ENCODE data around the gene TAGLN2. TPM values are rescaled to one million over a fixed set of nuclear protein-coding genes. Genes with fewer than 3 reads are reported as not detected.
A peak's percentile ranks its signal among the peaks of the same experiment; 100 is the strongest.

Gene TAGLN2
- total RNA-seq, 1 donor from 2014 or later, result 3.9 TPM

DNA sequence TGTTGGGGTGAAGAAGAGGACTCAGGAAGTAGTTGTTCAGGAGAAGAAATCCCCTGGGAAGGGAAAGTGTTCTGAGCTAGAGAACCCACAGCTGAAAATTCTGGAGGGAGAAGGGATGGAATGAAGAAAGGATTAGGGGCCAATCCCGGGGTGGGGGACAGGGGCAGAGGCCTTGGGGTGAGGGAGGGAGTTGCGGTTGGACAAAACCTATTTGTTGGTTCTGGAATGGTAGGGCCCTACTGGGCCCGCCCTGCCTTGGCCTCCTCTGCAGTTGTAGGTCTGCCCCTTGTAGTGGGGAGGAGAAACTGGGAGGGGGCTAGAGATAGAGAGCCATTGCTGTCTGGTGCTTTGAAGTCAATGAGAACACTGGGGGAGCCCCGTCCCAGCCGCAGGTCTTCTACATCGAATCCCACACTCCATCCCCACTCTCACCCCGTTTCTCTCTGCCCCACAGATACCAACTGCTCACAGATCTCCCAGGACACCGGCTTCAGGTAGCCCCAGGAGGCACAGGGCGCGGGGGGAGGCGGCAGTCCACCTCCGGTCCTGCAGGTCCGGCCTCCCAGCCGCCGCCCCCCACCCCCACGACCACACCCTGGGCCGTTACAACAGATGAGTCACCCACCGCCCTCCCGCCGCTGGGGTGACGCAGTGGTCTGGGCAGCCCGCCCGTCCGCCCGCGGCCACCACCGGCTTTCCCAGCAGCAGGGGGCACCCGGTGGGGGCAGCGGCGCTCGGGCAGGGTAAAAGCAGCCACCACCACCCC is 1.1 kb downstream of the TAGLN2 start:
- H3K4me3 ChIP-seq, result peak overlapping the region; percentile 50
- peaks cover 6% of the 10 kb centered on the region for H3K27me3 Mint-ChIP-seq (ENCODE audit: insufficient read depth, low read depth)
- H3K9ac ChIP-seq, result no peak overlapping the region
- H3K36me3 ChIP-seq, result no peaks in the 10 kb centered on the region
- H3K9me3 ChIP-seq (ENCODE audit: low read depth), result no peaks in the 10 kb centered on the region
- no peaks in the 10 kb centered on the region for H3K9me3 Mint-ChIP-seq
- H3K4me3 Mint-ChIP-seq, result peak overlapping the region; percentile 90
- no peaks in the 10 kb centered on the region for H3K79me2 ChIP-seq (ENCODE audit: low read depth)
- peak overlapping the region; percentile 18 for H3K27ac Mint-ChIP-seq
- H3K4me1 ChIP-seq, result peaks cover 15% of the 10 kb centered on the region
- TF ChIP-seq EZH2phosphoT487 (IDR thresholded peaks at IDR 0.05) (no peak), EZH2 (IDR thresholded peaks at IDR 0.05) (no peak)
- TF ChIP-seq, protein P1, sequence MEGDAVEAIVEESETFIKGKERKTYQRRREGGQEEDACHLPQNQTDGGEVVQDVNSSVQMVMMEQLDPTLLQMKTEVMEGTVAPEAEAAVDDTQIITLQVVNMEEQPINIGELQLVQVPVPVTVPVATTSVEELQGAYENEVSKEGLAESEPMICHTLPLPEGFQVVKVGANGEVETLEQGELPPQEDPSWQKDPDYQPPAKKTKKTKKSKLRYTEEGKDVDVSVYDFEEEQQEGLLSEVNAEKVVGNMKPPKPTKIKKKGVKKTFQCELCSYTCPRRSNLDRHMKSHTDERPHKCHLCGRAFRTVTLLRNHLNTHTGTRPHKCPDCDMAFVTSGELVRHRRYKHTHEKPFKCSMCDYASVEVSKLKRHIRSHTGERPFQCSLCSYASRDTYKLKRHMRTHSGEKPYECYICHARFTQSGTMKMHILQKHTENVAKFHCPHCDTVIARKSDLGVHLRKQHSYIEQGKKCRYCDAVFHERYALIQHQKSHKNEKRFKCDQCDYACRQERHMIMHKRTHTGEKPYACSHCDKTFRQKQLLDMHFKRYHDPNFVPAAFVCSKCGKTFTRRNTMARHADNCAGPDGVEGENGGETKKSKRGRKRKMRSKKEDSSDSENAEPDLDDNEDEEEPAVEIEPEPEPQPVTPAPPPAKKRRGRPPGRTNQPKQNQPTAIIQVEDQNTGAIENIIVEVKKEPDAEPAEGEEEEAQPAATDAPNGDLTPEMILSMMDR (IDR thresholded peaks at IDR 0.05), result no peak
- no peak overlapping the region for H3K27ac ChIP-seq
- peaks cover 9% of the 10 kb centered on the region for H3K36me3 Mint-ChIP-seq
- H3F3A ChIP-seq (ENCODE audit: low read depth), result no peaks in the 10 kb centered on the region
- H3K4me2 ChIP-seq, result peak overlapping the region; percentile 82
- H3K27me3 ChIP-seq, result peaks cover 28% of the 10 kb centered on the region
- no peak overlapping the region for H2AFZ ChIP-seq (replicated peaks)
- no peak for DNase-seq (ENCODE audit: low spot score)
- H3K4me1 Mint-ChIP-seq, result peaks cover 36% of the 10 kb centered on the region
- no peaks in the 10 kb centered on the region for H4K20me1 ChIP-seq (ENCODE audit: low read depth)

- no peak overlapping the region for H2AFZ ChIP-seq (replicated peaks)
- H3K27me3 Mint-ChIP-seq (ENCODE audit: insufficient read depth, low read depth), result peaks cover 6% of the 10 kb centered on the region
These were observed 1.9 kb downstream of the TAGLN2 start for GRCh38 chr1:159923203-159924024.

GRCh38 chr1:159922511-159923202 is 2.6 kb downstream of the TAGLN2 start:
- Mint-ChIP-seq H3K9me3 (no peaks in the 10 kb centered on the region), H3K36me3 (peaks cover 8% of the 10 kb centered on the region), H3K4me1 (peaks cover 39% of the 10 kb centered on the region), H3K27me3 (ENCODE audit: insufficient read depth, low read depth) (peaks cover 6% of the 10 kb centered on the region), H3K4me3 (peak overlapping the region; percentile 30), H3K27ac (no peak overlapping the region)
- no peak overlapping the region for H3K9ac ChIP-seq
- peaks cover 28% of the 10 kb centered on the region for H3K27me3 ChIP-seq
- no peak overlapping the region for H3K4me3 ChIP-seq
- no peak for TF ChIP-seq EZH2 (IDR thresholded peaks at IDR 0.05)
- no peak for TF ChIP-seq EZH2phosphoT487 (IDR thresholded peaks at IDR 0.05)
- TF ChIP-seq, protein P1 (IDR thresholded peaks at IDR 0.05), result no peak
- no peaks in the 10 kb centered on the region for H3K9me3 ChIP-seq (ENCODE audit: low read depth)
- H3K27ac ChIP-seq, result no peak overlapping the region
- DNase-seq (ENCODE audit: low spot score), result no peak
- peaks cover 20% of the 10 kb centered on the region for H3K4me1 ChIP-seq
- no peak overlapping the region for H2AFZ ChIP-seq (replicated peaks)
- H3K4me2 ChIP-seq, result no peak overlapping the region
- no peaks in the 10 kb centered on the region for H3K36me3 ChIP-seq
- no peaks in the 10 kb centered on the region for H3K79me2 ChIP-seq (ENCODE audit: low read depth)
- H4K20me1 ChIP-seq (ENCODE audit: low read depth), result no peaks in the 10 kb centered on the region
- H3F3A ChIP-seq (ENCODE audit: low read depth), result no peaks in the 10 kb centered on the region

More at GRCh38 chr1:159923203-159924024, 1.9 kb downstream of the TAGLN2 start:
- Histone ChIP-seq H3K27me3 (peaks cover 28% of the 10 kb centered on the region), H3K4me1 (peaks cover 15% of the 10 kb centered on the region), H3K36me3 (no peaks in the 10 kb centered on the region), H4K20me1 (ENCODE audit: low read depth) (no peaks in the 10 kb centered on the region), H3K4me2 (peak overlapping the region; percentile 82), H3K27ac (no peak overlapping the region), H3K9ac (no peak overlapping the region), H3K79me2 (ENCODE audit: low read depth) (no peaks in the 10 kb centered on the region), H3K9me3 (ENCODE audit: low read depth) (no peaks in the 10 kb centered on the region), H3K4me3 (no peak overlapping the region), H3F3A (ENCODE audit: low read depth) (no peaks in the 10 kb centered on the region)
- peaks cover 36% of the 10 kb centered on the region for H3K4me1 Mint-ChIP-seq
- H3K27ac Mint-ChIP-seq, result peak overlapping the region; percentile 18
- H3K4me3 Mint-ChIP-seq, result peak overlapping the region; percentile 76
- peaks cover 5% of the 10 kb centered on the region for H3K36me3 Mint-ChIP-seq
- H3K9me3 Mint-ChIP-seq, result no peaks in the 10 kb centered on the region
- no peak for DNase-seq (ENCODE audit: low spot score)
- TF ChIP-seq EZH2 (IDR thresholded peaks at IDR 0.05) (no peak), EZH2phosphoT487 (IDR thresholded peaks at IDR 0.05) (no peak)
- TF ChIP-seq, protein P1 (IDR thresholded peaks at IDR 0.05), result no peak
